PC-9 (cell line): ENCODE data around the gene ANKRD16. TPM values are rescaled to one million over a fixed set of nuclear protein-coding genes. Genes with fewer than 3 reads are reported as not detected.

Source experiments
- BruUV-seq: library from RNA; stranded (reverse); fragments of 400-500 nt; replicated peaks from 2 replicates; lab custom pipeline; 2021; lab: Mats Ljungman, UMichigan
- CTCF ChIA-PET: fragments of 300-600 bp; sonication (Branson Sonifier 250); formaldehyde crosslinking; loops from one replicate; lab custom pipeline; 2022; ENCODE audit warnings: antibody characterized with exemption; lab: Charles Lee
- POLR2A ChIA-PET: fragments of 300-600 bp; sonication (Branson Sonifier 250); formaldehyde crosslinking; loops from one replicate; lab custom pipeline; 2022; ENCODE audit warnings: antibody characterized with exemption; ENCODE audit not compliant: unreplicated experiment; lab: Charles Lee
- DNase-seq, 2 experiments: peaks; one replicate each; pipeline versions ENCODE4 v3.0.0 to v3.0.0-alpha.2; 2015 to 2022; ENCODE audit warnings: mixed read lengths in 1 of 2
- H2AFZ ChIP-seq: fragments of 200-600 bp; sonication (generic); 2 replicates; pipeline ENCODE4 v1.8.1; 2017; ENCODE audit warnings: antibody characterized with exemption
- H3F3A ChIP-seq: fragments of 200-600 bp; sonication (generic); 2 replicates; pipeline ENCODE4 v1.8.1; 2017; ENCODE audit warnings: antibody characterized with exemption, mild to moderate bottlenecking, low read depth; ENCODE audit not compliant: insufficient read depth
- H3K27ac ChIP-seq: fragments of 200-600 bp; sonication (generic); 2 replicates; pipeline ENCODE4 v1.6.1; 2016; ENCODE audit warnings: mixed run types
- H3K27me3 ChIP-seq: fragments of 200-600 bp; sonication (generic); 2 replicates; pipeline ENCODE4 v1.6.1; 2016; ENCODE audit warnings: low read depth, mixed run types; ENCODE audit not compliant: insufficient read depth
- H3K36me3 ChIP-seq: fragments of 200-600 bp; sonication (generic); 2 replicates; pipeline ENCODE4 v1.6.1; 2016; ENCODE audit warnings: low read depth, mixed run types
- H3K4me1 ChIP-seq: fragments of 200-600 bp; sonication (generic); replicated peaks from 2 replicates; pipeline ENCODE4 v1.6.1; 2016; ENCODE audit warnings: mixed run types; ENCODE audit not compliant: insufficient read depth
- H3K4me2 ChIP-seq: fragments of 200-600 bp; sonication (generic); 2 replicates; pipeline ENCODE4 v1.6.1; 2017; ENCODE audit warnings: mixed run types
- H3K4me3 ChIP-seq: fragments of 200-600 bp; sonication (generic); 2 replicates; pipeline ENCODE4 v1.6.1; 2016; ENCODE audit warnings: mixed run types
- H3K79me2 ChIP-seq: fragments of 200-600 bp; sonication (generic); 2 replicates; pipeline ENCODE4 v1.6.1; 2017; ENCODE audit warnings: low read depth, mixed run types
- H3K9me2 ChIP-seq: fragments of 200-600 bp; sonication (generic); 2 replicates; pipeline ENCODE4 v1.8.1; 2017; ENCODE audit warnings: mild to moderate bottlenecking; ENCODE audit not compliant: insufficient read depth
- H3K9me3 ChIP-seq: fragments of 200-600 bp; sonication (generic); 2 replicates; pipeline ENCODE4 v1.8.1; 2016; ENCODE audit warnings: low read depth; ENCODE audit not compliant: insufficient read depth
- H4K20me1 ChIP-seq: fragments of 200-600 bp; sonication (generic); 2 replicates; pipeline ENCODE4 v1.8.1; 2017; ENCODE audit not compliant: insufficient read depth
- EZH2 ChIP-seq: fragments of 200-600 bp; sonication (generic); IDR thresholded peaks from 2 replicates; pipeline ENCODE4 v1.8.0; 2017; ENCODE audit warnings: antibody characterized with exemption, low read depth
- intact Hi-C: fragments of 100-400 bp; cut with micrococcal nuclease; formaldehyde crosslinking; loops from one replicate; pipeline ENCODE4 v1.10.0; 2022; ENCODE audit not compliant: unreplicated experiment
- total RNA-seq: library from RNA; stranded (reverse); gene quantifications from 2 replicates; pipeline ENCODE4 v1.2.3, GENCODE V29; 2021
- TF ChIP-seq, protein P1 (sequence below): fragments of 200-600 bp; sonication (generic); conservative IDR thresholded peaks from 2 replicates; pipeline ENCODE4 v1.6.1; 2017; ENCODE audit warnings: mixed run types, antibody characterized with exemption, mild to moderate bottlenecking, moderate library complexity

Gene ANKRD16
- total RNA-seq, 1 experiment from 2014 or later: 9.8 TPM

DNA sequence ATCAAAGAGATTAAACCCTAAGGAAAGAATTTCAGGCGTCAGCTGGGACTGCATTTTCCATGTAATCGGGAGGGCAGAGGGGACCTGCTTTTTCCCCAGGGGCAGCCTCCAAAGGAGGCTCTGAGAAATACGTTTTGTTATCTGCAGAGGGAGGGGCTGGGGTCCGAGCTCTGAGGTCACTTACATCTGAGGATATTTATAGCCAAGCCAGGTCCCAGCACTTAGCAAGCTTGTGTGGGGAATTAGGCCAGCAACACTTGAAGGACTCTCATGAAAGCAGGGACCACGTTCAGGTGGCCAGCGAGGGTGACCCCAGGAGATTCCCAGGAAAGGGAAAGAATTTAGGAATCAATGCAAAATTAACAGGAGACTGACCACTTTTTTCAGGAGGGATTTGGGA lies 55.9 kb downstream of the ANKRD16 start:
- no TSS peak for BruUV-seq
- Histone ChIP-seq H3K4me3 (no peak overlapping the region), H3K9me2 (no peaks in the 10 kb centered on the region), H2AFZ (no peak overlapping the region), H3K27ac (no peak overlapping the region), H3K27me3 (no peaks in the 10 kb centered on the region), H3K9me3 (no peaks in the 10 kb centered on the region), H3K79me2 (no peaks in the 10 kb centered on the region), H3K4me1 (peaks cover 10% of the 10 kb centered on the region), H4K20me1 (no peaks in the 10 kb centered on the region), H3K36me3 (no peaks in the 10 kb centered on the region), H3K4me2 (peak overlapping the region; percentile 68; the same call in 1 of the 2 replicates), H3F3A (no peaks in the 10 kb centered on the region)
- intact Hi-C loops: no loop called here
- DNase-seq: no peak
- CTCF ChIA-PET: interaction anchor here (0.6 kb wide), 1 partner anchor 197 kb away, joined by 6 read pairs; no protein-coding TSS in a partner anchor
- POLR2A ChIA-PET: no interaction called here
- TF ChIP-seq, protein P1, sequence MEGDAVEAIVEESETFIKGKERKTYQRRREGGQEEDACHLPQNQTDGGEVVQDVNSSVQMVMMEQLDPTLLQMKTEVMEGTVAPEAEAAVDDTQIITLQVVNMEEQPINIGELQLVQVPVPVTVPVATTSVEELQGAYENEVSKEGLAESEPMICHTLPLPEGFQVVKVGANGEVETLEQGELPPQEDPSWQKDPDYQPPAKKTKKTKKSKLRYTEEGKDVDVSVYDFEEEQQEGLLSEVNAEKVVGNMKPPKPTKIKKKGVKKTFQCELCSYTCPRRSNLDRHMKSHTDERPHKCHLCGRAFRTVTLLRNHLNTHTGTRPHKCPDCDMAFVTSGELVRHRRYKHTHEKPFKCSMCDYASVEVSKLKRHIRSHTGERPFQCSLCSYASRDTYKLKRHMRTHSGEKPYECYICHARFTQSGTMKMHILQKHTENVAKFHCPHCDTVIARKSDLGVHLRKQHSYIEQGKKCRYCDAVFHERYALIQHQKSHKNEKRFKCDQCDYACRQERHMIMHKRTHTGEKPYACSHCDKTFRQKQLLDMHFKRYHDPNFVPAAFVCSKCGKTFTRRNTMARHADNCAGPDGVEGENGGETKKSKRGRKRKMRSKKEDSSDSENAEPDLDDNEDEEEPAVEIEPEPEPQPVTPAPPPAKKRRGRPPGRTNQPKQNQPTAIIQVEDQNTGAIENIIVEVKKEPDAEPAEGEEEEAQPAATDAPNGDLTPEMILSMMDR: no peak
- no peak for TF ChIP-seq EZH2

DNA sequence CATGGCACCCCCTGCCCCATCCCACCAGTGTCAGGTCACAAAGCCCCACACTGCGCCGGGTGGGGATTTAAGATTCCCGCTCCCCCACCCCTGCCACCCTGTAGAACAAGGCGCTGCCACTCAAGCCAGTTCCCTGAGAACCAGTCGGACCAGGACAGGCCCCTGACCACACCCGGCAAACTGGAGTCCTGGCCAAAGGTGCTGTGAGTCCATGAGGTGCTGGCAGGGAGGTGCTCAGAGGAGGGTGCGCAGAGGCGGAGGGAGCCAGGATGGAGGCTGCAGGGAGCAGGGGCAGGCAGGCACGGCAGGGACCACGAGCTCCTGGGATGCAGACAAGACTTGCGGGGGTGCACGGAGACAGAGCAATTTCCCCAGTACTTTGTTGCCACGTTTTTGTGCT lies 56.7 kb downstream of the ANKRD16 start:
- no peaks in the 10 kb centered on the region for H3K9me3 ChIP-seq
- H3K27ac ChIP-seq: no peak overlapping the region
- peak overlapping the region; percentile 45; the same call in 1 of the 2 replicates for H3K4me3 ChIP-seq
- no peak for TF ChIP-seq EZH2
- TF ChIP-seq, protein P1: no peak
- no peaks in the 10 kb centered on the region for H3K27me3 ChIP-seq
- intact Hi-C loops: no loop called here
- H2AFZ ChIP-seq: peak overlapping the region; percentile 70; the same call in 1 of the 2 replicates
- no peaks in the 10 kb centered on the region for H3K36me3 ChIP-seq
- no peaks in the 10 kb centered on the region for H4K20me1 ChIP-seq
- POLR2A ChIA-PET: no interaction called here
- CTCF ChIA-PET: no interaction called here
- H3K79me2 ChIP-seq: no peaks in the 10 kb centered on the region
- H3K9me2 ChIP-seq: no peaks in the 10 kb centered on the region
- peak overlapping the region; percentile 68 for H3K4me2 ChIP-seq
- H3F3A ChIP-seq: no peaks in the 10 kb centered on the region
- peak; percentile 61 to 73 for DNase-seq
- BruUV-seq: no TSS peak
- peaks cover 10% of the 10 kb centered on the region for H3K4me1 ChIP-seq

DNA sequence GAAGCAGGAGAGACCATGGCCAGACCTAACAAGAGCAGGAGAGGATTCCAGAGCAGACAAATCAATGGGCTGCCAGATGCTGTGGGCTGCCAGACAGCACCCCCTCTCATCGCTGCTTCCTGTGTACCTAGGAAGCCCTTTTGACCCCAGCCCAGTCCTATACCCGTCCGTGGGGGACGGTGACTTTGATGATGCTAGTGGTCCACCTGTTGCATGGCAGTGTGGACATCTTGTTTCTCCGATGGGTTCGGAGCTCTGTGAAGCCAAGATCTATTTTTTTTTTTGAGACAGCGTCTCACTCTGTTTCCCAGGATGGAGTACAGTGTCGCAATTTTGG lies 58.3 kb downstream of the ANKRD16 start:
- Histone ChIP-seq H3K4me2 (no peak overlapping the region), H3K27me3 (no peaks in the 10 kb centered on the region)

More for the DNA sequence above, 58.3 kb downstream of the ANKRD16 start:
- Histone ChIP-seq H2AFZ (no peak overlapping the region), H3K4me1 (peaks cover 10% of the 10 kb centered on the region), H3K27ac (no peak overlapping the region), H3K9me2 (no peaks in the 10 kb centered on the region), H3K4me3 (no peak overlapping the region), H3F3A (no peaks in the 10 kb centered on the region), H3K79me2 (no peaks in the 10 kb centered on the region), H4K20me1 (no peaks in the 10 kb centered on the region), H3K9me3 (no peaks in the 10 kb centered on the region), H3K36me3 (no peaks in the 10 kb centered on the region)
- TF ChIP-seq, protein P1: no peak
- no peak for TF ChIP-seq EZH2
- CTCF ChIA-PET: no interaction called here
- intact Hi-C loops: no loop called here
- POLR2A ChIA-PET: no interaction called here
- no peak for DNase-seq
- BruUV-seq: no TSS peak
